HCT116 (cell line): ENCODE results near the gene DDX54. TPM values are rescaled to one million over a fixed set of nuclear protein-coding genes. Genes with fewer than 3 reads are reported as not detected.

Experiments used
- ATAC-seq: fragments of 200-7000 bp; cut with Tn5 transposase; 2 replicates; pipeline ENCODE4 v1.9.1; 2020; ENCODE audit warnings: mild to moderate bottlenecking, moderate library complexity
- BruUV-seq: library from RNA; stranded (reverse); fragments of 400-500 nt; replicated peaks from 2 replicates; lab custom pipeline; 2021; lab: Mats Ljungman, UMichigan
- CTCF ChIA-PET: fragments of 300-600 bp; sonication (Branson Sonifier 250); formaldehyde crosslinking; loops from one replicate; lab custom pipeline; 2021; ENCODE audit warnings: antibody characterized with exemption; lab: Charles Lee
- POLR2A ChIA-PET: fragments of 300-600, 350-600 bp; sonication (Branson Sonifier 250); formaldehyde crosslinking; loops from one replicate; lab custom pipeline; 2021; ENCODE audit warnings: antibody characterized with exemption; lab: Charles Lee
- RAD21 ChIA-PET, 2 experiments: fragments of 300-600 bp; sonication (Branson Sonifier 250); formaldehyde crosslinking; loops; one replicate each; lab custom pipeline; 2023; ENCODE audit warnings: low total read pairs in 2 of 2; ENCODE audit not compliant: uncharacterized antibody in 2 of 2, unreplicated experiment in 2 of 2, low non-redundant PET in 1 of 2; lab: Charles Lee
- DNase-seq: peaks from one replicate; pipeline ENCODE4 v3.0.0-alpha.2; 2010; ENCODE audit warnings: low read depth, low spot score
- H2AFZ ChIP-seq: fragments of 200-600 bp; shearing (Covaris generic), sonication (generic); 2 replicates; pipeline ENCODE4 v1.6.1; 2017; ENCODE audit warnings: low read depth, mixed run types, mixed read lengths, antibody characterized with exemption, low read length; ENCODE audit not compliant: poor library complexity, severe bottlenecking
- H3K27ac ChIP-seq: 2 replicates; pipeline ENCODE4 v1.5.1; 2012; ENCODE audit warnings: low read depth, low read length
- H3K27me3 ChIP-seq: fragments of 200-600 bp; sonication (generic); 2 replicates; pipeline ENCODE4 v1.6.1; 2016; ENCODE audit warnings: mixed run types, low read length, mixed read lengths; ENCODE audit not compliant: insufficient read depth
- H3K36me3 ChIP-seq, 2 experiments: fragments of 200-500 bp in 1 of 2; fragments of 200-600 bp in 1 of 2; sonication (Bioruptor generic) in 1 of 2; sonication (generic) in 1 of 2; 2 replicates each; pipeline versions ENCODE4 v1.5.1 to v1.6.1; 2014 to 2016; ENCODE audit warnings: low read length in 2 of 2, inconsistent platforms in 1 of 2, mixed read lengths in 1 of 2, mixed run types in 1 of 2; ENCODE audit not compliant: insufficient read depth in 2 of 2, control insufficient read depth in 1 of 2
- H3K4me1 ChIP-seq, 2 experiments: fragments of 200-600 bp in 1 of 2; sonication (generic) in 1 of 2; 2 replicates each; pipeline versions ENCODE4 v1.5.1 to v1.6.1; 2012 to 2017; ENCODE audit warnings: low read length in 2 of 2, inconsistent platforms in 1 of 2, mild to moderate bottlenecking in 1 of 2, mixed read lengths in 1 of 2, mixed run types in 1 of 2, moderate library complexity in 1 of 2; ENCODE audit not compliant: insufficient read depth in 2 of 2, control insufficient read depth in 1 of 2
- H3K4me2 ChIP-seq: fragments of 200-600 bp; sonication (generic); 2 replicates; pipeline ENCODE4 v1.6.1; 2017; ENCODE audit warnings: mixed run types, low read length, mixed read lengths
- H3K4me3 ChIP-seq, 2 experiments: fragments of 200-600 bp in 1 of 2; sonication (generic) in 1 of 2; replicated peaks in 1 of 2; 2 replicates each; pipeline ENCODE4 v1.5.1; 2011 to 2016; ENCODE audit warnings: low read length in 2 of 2, control low read depth in 1 of 2, low read depth in 1 of 2, mild to moderate bottlenecking in 1 of 2, mixed read lengths in 1 of 2, mixed run types in 1 of 2
- H3K79me2 ChIP-seq: fragments of 200-600 bp; sonication (generic); 2 replicates; pipeline ENCODE4 v1.6.1; 2017; ENCODE audit warnings: mild to moderate bottlenecking, mixed run types, low read length, moderate library complexity, mixed read lengths; ENCODE audit not compliant: insufficient read depth
- H3K9ac ChIP-seq: fragments of 200-600 bp; sonication (generic); 2 replicates; pipeline ENCODE4 v1.6.1; 2016; ENCODE audit warnings: low read length, mixed read lengths
- H3K9me2 ChIP-seq: fragments of 200-600 bp; sonication (generic), shearing (Covaris generic); 2 replicates; pipeline ENCODE4 v1.6.1; 2017; ENCODE audit warnings: mixed run types, mild to moderate bottlenecking, moderate library complexity; ENCODE audit not compliant: insufficient read depth
- H3K9me3 ChIP-seq, 2 experiments: fragments of 200-500 bp in 1 of 2; fragments of 200-600 bp in 1 of 2; sonication (Bioruptor generic) in 1 of 2; sonication (generic) in 1 of 2; 2 replicates each; pipeline ENCODE4 v1.6.1; 2014 to 2017; ENCODE audit warnings: low read length in 2 of 2, mixed read lengths in 2 of 2, inconsistent platforms in 1 of 2, low read depth in 1 of 2, mild to moderate bottlenecking in 1 of 2, mixed run types in 1 of 2, moderate library complexity in 1 of 2; ENCODE audit not compliant: control insufficient read depth in 1 of 2, insufficient read depth in 1 of 2
- H4K20me1 ChIP-seq: fragments of 200-600 bp; sonication (generic), shearing (Covaris generic); 2 replicates; pipeline ENCODE4 v1.6.1; 2017; ENCODE audit warnings: mixed run types, mild to moderate bottlenecking, moderate library complexity; ENCODE audit not compliant: insufficient read depth
- CBX3 ChIP-seq: IDR thresholded peaks from 2 replicates; pipeline ENCODE4 v1.6.1; 2012; ENCODE audit warnings: low read depth
- CEBPB ChIP-seq: IDR thresholded peaks from 2 replicates; pipeline ENCODE4 v1.6.1; 2012; ENCODE audit warnings: low read depth
- CTCF ChIP-seq, 3 experiments: fragments of 200-600 bp in 1 of 3; sonication (generic) in 1 of 3; IDR thresholded peaks in 2 of 3; conservative IDR thresholded peaks in 1 of 3; 2 replicates each; pipeline ENCODE4 v1.5.1; 2012 to 2017; ENCODE audit warnings: low read depth in 2 of 3, low read length in 2 of 3, antibody characterized with exemption in 1 of 3, borderline replicate concordance in 1 of 3, control low read depth in 1 of 3, mild to moderate bottlenecking in 1 of 3, mixed read lengths in 1 of 3, mixed run types in 1 of 3, moderate library complexity in 1 of 3; ENCODE audit not compliant: insufficient read depth in 1 of 3
- EGR1 ChIP-seq: IDR thresholded peaks from 2 replicates; pipeline ENCODE4 v1.6.1; 2012; ENCODE audit warnings: low read depth
- ELF1 ChIP-seq: IDR thresholded peaks from 2 replicates; pipeline ENCODE4 v1.6.1; 2012; ENCODE audit warnings: low read depth, borderline replicate concordance
- EZH2 ChIP-seq: fragments of 200-600 bp; sonication (generic); IDR thresholded peaks from 2 replicates; pipeline ENCODE4 v1.6.1; 2017; ENCODE audit warnings: antibody characterized with exemption, mixed run types
- EZH2phosphoT487 ChIP-seq: fragments of 200-600 bp; IDR thresholded peaks from 2 replicates; pipeline ENCODE4 v1.6.1; 2018; ENCODE audit warnings: antibody characterized with exemption, borderline replicate concordance
- FOSL1 ChIP-seq: IDR thresholded peaks from 2 replicates; pipeline ENCODE4 v1.6.1; 2012; ENCODE audit warnings: low read depth
- MAX ChIP-seq: IDR thresholded peaks from 2 replicates; pipeline ENCODE4 v1.6.1; 2012
- RAD21 ChIP-seq: IDR thresholded peaks from 2 replicates; pipeline ENCODE4 v1.6.1; 2012; ENCODE audit warnings: low read depth, mild to moderate bottlenecking
- REST ChIP-seq: IDR thresholded peaks from 2 replicates; pipeline ENCODE4 v1.6.1; 2012; ENCODE audit warnings: low read depth
- SP1 ChIP-seq: IDR thresholded peaks from 2 replicates; pipeline ENCODE4 v1.6.1; 2012; ENCODE audit warnings: low read depth
- TCF7L2 ChIP-seq: IDR thresholded peaks from 2 replicates; pipeline ENCODE4 v1.7.0; 2011; ENCODE audit warnings: borderline replicate concordance, inconsistent platforms; ENCODE audit not compliant: insufficient read depth, insufficient read length; ENCODE audit errors: extremely low read depth
- YY1 ChIP-seq: IDR thresholded peaks from 2 replicates; pipeline ENCODE4 v1.6.1; 2011; ENCODE audit warnings: low read length, low read depth, moderate library complexity, mild to moderate bottlenecking; ENCODE audit not compliant: insufficient replicate concordance; ENCODE audit errors: extremely low read depth
- intact Hi-C: fragments of 100-400 bp; cut with micrococcal nuclease; formaldehyde crosslinking; loops from 2 replicates; pipeline ENCODE4 v1.10.0; 2022
- total RNA-seq: library from RNA; stranded (reverse); gene quantifications from one replicate; pipeline ENCODE4 v1.2.1, GENCODE V29; 2021; ENCODE audit not compliant: unreplicated experiment
- TF ChIP-seq, protein P1 (sequence below): IDR thresholded peaks from 2 replicates; pipeline ENCODE4 v1.6.1; 2012

The DDX54 gene
- total RNA-seq, 1 experiment from 2014 or later, result 110 TPM

DNA sequence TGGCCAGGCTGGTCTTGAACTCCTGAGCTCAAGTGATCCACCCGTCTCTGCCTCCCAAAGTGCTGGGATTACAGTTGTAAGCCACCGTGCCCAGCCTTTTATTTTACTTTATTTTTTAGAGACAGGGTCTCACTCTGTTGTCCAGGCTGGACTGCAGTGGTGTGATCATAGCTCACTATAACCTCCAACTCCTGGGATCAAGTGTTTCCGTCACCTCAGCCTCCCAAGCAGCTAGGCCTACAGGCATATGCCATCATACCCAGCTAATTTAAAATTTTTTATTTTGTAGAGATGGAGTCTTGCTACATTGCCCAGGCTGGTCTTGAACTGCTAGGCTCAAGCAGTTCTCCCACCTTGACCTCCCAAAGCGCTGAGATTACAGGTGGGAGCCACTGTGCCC, 39.7 kb upstream of the DDX54 start:
- H2AFZ ChIP-seq, result no peak overlapping the region
- H3K4me3 ChIP-seq, result no peak overlapping the region
- intact Hi-C loops, result no loop called here
- peaks cover 20 to 37% of the 10 kb centered on the region in 2 experiments; a peak in 3 of 4 replicates for H3K4me1 ChIP-seq
- H4K20me1 ChIP-seq, result no peaks in the 10 kb centered on the region
- no peak for DNase-seq
- peaks cover 0 to 5% of the 10 kb centered on the region in 2 experiments; a peak in 1 of 4 replicates for H3K36me3 ChIP-seq
- H3K27ac ChIP-seq, result no peak overlapping the region
- H3K9me3 ChIP-seq, result no peaks in the 10 kb centered on the region
- POLR2A ChIA-PET, result no interaction called here
- CTCF ChIA-PET, result no interaction called here
- ATAC-seq, result no peak
- H3K9ac ChIP-seq, result no peak overlapping the region
- H3K4me2 ChIP-seq, result no peak overlapping the region
- no peaks in the 10 kb centered on the region for H3K27me3 ChIP-seq
- peaks cover 24% of the 10 kb centered on the region for H3K79me2 ChIP-seq
- TF ChIP-seq CBX3, result no peak
- TF ChIP-seq MAX, result no peak
- no peak for TF ChIP-seq RAD21
- TF ChIP-seq, protein P1, sequence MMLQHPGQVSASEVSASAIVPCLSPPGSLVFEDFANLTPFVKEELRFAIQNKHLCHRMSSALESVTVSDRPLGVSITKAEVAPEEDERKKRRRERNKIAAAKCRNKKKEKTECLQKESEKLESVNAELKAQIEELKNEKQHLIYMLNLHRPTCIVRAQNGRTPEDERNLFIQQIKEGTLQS, result no peak
- TF ChIP-seq CEBPB, result no peak
- TF ChIP-seq ELF1, result no peak
- TF ChIP-seq EZH2, result no peak
- TF ChIP-seq SP1, result no peak
- no peak for TF ChIP-seq EGR1
- no peak for TF ChIP-seq FOSL1
- no peak for TF ChIP-seq EZH2phosphoT487
- no peak for TF ChIP-seq REST
- TF ChIP-seq YY1, result no peak
- TF ChIP-seq TCF7L2, result no peak
- no peak for TF ChIP-seq CTCF (IDR thresholded peaks at IDR 0.05 in 2 of 3, conservative IDR thresholded peaks at IDR 0.05 in 1 of 3; ENCODE audit: borderline replicate concordance in 1 of 3, insufficient read depth in 1 of 3, low read depth in 2 of 3, low read length in 2 of 3)
- TF ChIP-seq, all 23 proteins: peak for 0
- H3K9me2 ChIP-seq, result no peaks in the 10 kb centered on the region
- RAD21 ChIA-PET, result no interaction called here
- BruUV-seq, result no TSS peak
